RPMI7951 (cell line): ENCODE measurements around the gene LASP1NB.
"Not testable (repeated sequence)": the region's sequence is repeated elsewhere in the genome, so short reads cannot be mapped to it uniquely, and the experiment has no call there.

Source experiments
- DNase-seq: peaks from one replicate; pipeline ENCODE4 v3.0.0-alpha.2; 2012; ENCODE audit warnings: low read depth

LASP1NB gene

DNA sequence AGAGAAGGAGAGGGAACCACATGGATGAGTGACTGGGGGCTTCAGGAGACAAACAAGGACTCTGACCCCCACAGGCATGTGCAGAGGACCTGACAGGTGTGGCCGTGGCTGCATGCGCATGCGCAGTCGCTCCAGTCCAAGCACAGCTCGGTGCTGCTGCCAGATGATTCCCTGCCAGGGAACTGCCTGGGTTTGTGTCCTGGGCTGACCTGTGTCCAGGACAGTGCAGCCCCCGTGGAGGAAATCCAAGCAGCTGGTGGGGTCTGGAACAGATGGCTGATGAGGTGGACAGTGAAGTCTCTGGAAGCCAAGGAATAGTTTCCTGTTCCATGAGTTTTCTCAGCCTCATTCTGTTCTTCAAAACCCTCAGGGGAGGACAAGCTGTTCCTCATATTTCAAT is 28.2 kb upstream of the LASP1NB start:
- peak; percentile 23 for DNase-seq

DNA sequence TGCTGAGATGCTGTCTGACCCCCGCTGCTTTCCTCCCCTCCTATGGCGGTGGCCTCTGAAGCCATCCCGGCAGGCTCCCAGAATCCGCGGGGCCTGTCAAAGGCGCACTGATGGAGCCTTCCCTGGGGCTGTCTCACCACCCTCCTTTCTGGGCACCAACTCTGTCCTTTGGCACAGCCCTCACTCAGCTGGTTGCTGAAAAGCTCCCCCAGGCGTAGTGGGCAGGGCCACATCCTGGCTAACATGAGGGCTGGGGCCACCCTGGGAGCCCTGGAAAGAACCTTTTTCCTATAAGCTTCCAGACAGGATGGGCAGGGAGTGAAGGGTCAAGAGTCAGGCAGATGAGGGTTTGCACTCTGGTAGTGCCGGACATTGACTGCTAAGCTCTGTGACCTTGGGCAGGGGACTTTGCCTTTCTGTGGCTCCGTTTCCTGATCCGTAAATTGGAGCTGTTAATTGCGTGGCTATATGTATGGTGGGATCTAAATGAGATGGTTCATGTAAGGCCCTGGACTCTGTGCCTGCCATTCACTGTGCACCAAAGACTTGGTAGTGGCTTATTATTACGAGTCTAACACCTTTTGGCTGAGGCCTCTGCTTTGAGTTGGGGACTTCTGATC is 27.6 kb upstream of the LASP1NB start:
- peak; percentile 30 for DNase-seq

DNA sequence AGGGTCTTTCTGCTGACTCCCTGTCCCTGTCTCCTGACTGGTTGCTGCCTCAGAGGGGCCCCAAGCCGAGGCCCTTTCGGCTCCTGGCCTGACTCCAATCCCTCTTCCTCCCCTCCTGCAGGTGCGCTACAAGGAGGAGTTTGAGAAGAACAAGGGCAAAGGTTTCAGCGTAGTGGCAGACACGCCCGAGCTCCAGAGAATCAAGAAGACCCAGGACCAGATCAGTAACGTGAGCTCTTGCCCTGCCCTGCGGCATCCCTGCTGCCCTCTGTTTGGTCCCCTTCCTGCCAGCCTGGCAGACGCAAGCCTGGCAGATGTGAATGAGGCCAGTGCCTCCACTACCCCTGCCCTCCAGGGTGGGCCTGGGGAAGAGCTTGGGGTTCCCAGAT is 27.1 kb upstream of the LASP1NB start:
- no peak for DNase-seq

DNA sequence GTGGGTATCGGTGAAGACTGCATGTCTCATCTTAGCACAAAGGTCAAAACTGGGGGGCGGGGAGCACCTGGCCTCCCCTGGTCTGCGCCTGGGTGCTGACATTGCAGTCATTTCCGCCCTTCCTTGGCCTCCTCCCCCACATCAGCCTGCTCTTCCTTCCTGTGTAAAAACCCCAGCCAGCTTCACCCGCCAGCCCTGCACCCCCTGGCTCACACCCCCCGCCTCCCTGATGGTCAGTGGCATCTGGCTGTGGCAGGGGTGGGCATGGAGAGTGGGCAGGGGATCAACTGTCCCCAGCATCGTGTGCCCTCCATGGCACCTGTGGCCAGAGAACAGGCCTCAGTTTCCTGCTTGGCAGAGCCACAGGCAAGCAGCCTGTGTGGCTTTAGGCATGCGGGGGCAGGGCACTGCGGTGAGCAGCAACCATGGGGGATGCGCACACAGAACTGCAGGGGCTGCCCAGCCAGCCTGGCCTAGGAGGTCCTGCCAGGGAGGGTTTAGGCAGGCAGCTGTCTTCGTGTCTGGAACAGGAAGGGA is 26.5 kb upstream of the LASP1NB start:
- no peak for DNase-seq

DNA sequence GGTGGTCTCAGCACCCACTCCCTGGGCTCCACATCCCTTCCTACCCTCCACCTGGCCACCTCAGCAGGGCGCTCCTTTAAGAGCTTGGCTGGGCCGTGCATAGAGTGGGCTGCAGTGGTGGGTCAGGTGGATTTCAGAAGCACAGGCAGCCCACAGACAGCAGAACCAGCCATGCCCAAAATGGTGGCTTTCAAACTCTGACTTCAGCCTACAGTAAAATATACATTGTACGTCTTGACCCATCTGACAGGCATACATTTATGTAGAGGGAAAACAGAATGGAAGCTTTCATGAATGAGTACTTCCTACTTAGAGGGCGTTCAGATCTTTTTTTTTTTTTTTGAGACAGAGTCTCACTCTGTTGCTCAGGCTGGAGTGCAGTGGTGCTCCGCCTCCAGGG is 26.0 kb upstream of the LASP1NB start:
- DNase-seq: no peak

DNA sequence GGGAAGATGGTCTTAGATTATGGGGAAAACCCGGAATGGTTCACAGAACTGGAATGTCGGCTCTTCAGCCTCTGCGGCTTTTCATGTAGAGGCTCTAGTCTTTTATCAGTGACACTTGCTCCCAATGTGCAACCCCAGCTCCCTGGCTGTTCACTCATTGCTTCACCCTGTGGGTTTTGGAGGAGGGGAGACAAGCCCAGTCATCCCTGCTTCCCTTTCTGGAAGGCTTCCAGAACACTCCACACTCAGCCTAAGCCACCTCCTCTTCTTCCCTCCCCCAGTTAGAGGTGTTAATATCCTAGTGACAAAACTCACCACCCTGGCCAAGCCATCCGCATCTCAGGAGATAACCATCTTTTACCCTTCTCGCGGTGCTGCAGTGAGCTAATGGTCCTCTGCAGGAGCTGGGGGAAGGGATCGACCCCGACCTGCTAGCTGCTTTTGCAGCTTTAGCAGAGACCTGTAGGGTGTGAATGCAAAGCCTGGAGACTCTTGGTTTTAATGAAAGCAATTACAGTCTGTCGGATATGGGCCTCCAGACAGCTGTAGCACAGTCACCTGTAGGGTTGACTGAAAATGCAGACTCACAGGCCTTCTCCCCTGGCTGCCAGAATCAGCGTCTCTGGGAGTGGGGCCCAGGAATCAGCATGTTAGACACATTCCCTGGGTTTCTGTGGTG is 24.3 kb upstream of the LASP1NB start:
- DNase-seq: peak; percentile 98

DNA sequence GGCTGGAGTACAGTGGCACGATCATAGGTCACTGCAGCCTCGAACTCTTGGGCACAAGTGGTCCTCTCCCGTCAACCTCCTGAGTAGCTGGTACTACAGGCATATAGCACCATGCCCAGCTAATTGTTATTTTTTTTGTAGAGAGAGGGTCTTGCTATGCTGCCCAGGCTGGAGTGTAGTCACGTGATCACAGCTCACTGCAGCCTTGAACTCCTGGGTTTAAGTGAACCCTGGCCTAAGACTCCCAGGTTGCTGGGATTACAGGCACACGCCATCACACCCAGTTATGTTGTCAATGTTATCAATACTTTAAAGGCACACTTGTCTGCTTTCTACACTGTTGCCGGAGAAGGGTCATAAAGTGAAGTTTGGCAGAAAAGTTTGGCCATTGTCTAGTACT is 22.0 kb upstream of the LASP1NB start:
- DNase-seq: no peak

DNA sequence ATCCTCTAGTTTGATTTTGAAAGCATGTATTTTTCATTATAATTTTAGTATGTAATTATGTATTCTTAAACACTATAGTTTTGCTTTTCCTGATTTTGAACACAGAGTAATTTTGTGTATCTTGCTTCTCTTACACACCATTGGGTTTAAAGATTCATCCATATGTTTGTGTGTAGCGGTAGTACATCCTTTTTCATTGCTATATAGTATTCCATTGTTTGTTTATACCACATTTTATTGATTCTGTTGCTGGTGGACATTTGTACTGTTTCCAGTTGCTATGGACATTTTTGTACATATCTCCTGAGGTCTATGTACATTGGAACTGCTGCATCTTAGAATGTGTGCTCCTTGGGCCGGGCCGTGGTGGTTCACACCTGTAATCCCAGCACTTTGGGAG is 20.5 kb upstream of the LASP1NB start:
- DNase-seq: no peak

DNA sequence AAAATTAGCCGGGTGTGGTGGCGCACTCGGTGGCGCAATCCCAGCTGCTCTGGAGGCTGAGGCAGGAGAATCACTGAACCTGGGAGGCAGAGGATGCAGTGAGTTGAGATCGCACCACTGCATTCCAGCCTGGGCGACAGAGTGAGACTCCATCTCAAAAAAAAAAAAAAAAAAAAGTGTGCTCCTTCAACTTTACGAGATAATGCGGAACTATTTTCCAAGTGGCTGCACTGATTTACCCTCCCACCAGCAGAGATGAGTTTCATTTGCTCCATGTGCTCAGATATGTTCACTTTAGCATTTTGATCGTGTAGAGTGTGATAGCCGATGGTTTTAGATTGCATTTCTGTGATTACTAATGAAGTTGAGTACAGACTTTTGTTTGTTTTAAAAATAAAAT is 20.0 kb upstream of the LASP1NB start:
- DNase-seq: no peak

DNA sequence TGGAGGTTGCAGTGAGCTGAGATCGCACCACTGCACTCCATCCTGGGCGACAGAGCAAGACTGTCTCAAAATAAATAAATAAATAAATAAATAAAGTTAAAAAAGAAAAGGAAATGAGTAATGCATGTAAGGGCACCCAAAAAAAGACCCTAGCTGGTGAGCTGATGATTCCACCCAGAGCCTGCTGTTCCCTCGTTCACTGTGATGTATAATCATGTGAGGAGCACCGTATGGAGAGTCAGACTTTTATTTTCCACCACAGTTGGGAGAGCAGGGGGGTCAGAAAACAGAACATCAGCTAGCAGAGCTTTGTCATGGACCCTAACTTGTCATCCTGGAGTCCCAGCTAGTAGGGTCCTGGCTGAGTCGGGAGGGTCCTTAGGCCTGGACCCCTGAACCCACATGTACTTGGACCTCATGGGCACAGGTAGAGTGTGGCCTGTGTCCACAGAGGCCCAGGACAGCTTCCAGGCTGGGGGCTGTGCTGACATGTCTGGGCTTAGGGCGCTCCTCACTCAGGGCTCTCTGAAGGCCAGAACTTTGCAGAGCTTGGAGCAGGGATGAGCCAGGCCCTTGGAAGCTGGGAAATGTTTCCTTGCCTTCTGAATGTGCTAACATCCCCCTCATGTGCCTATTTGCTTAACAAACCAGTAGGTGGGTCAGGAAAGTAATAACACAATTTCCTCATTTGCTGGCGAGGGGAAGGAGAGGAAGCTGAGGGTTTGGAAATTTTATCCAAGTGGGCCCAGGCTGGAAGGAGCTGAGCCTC is 18.8 kb upstream of the LASP1NB start:
- no peak for DNase-seq

DNA sequence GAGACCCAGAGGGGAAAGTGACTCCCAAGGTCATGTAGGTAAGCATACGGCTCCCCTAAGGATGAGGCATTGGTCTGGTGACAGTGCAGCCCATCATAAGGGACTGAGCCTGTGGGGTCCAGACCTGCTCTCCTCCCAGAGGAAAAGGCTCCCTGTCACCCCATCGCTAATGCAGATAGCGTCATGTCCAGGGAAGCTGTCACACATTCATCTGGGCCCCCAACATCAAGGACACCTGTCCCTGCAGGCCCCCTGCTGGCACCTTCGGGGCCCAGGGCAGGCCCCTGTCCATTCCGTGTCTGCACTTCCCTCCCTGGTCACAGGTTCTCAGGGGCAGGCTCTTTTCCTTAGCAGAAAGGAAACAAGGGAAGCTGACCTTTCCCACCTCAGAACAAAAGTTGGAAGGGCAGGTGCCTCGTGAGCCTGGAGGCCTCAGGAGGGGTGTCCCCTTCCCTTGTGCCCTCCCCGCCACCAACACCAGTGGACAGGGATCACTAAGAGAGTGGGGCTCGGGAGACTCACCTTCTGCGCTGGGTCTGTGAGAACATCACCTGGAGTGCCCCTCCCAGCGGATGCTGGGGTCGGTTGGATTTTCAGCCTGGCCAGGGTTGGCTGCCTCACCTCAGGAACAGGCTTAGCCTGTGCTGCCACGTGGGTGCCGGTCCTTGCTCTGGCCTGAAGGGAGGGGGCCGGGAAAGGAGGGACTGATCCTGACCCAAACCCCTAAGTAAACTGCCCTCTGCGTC is 17.3 kb upstream of the LASP1NB start:
- DNase-seq: no peak

DNA sequence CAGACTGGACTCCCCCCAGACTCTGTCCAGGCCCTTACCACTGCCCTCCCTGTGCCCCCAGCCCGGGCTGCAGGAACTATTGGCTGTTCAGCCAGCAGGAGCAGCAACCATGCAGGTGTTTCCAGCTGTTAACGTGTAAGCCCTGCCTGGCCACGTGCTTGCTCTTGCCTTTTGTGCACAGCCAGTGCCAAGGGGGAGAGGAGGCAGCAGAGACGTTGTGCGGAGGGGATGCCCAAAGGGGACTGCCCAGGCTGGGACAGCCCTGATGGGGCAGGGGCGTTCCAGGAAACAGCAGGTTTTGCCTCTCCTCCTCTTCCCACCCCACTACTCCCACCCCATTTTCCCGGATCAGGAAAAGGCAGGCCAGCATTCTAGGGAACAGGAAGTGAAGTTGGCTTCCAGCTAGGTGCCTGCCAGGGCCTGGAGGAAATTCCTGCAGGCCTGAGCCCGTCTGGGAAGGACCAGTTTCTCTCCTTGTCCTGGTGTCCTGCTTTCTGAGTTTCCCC is 16.7 kb upstream of the LASP1NB start:
- DNase-seq: no peak

DNA sequence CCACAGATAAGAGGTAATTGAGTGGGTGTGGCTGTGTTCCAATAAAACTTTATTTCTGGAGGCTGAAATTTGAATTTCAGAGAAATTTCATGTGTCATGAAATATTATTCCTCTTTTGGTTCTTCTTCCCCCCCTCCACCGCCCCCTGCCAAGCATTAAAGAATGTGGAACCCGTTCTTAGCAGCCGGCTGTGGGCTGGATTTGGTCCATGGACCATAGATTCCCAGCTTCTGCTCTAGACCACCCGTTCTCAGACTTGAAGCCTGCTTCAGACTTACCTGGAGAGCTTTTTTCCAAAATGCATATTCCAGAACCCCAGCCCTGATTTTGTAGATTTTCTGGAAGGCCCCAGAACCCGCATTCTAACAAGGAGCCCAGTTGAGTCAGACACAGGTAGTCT is 15.1 kb upstream of the LASP1NB start:
- no peak for DNase-seq

DNA sequence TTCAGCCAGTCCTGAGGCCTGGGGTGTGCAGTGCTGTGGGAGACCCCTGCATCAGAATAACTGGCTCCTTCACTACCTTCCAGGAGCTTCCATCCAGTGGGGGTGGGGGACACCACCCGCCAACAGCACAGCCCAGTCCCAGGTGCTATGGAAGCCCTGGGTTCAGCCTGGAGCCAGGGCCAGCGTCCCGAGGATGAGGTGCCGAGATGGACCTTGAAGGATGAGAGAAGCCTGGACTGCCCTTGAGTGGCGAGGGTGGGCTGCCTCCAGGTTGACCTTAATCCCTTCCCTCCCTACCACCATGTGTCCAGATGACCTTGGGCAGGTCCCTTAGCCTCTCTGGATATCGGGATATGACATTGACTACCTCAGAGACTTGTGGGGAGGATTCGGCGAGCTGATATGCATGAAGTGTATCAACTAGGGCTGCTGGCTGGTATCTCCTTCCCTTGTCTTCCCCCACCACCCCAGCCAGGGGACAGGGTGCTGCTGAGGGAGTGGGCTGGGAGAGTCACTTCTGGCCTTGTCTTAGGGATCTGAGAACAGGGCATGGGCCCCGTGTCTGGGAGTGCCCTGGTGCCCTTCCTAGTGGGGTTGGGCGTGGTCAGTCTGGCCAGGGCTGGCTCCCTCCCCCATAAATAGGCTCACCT is 14.2 kb upstream of the LASP1NB start:
- no peak for DNase-seq

DNA sequence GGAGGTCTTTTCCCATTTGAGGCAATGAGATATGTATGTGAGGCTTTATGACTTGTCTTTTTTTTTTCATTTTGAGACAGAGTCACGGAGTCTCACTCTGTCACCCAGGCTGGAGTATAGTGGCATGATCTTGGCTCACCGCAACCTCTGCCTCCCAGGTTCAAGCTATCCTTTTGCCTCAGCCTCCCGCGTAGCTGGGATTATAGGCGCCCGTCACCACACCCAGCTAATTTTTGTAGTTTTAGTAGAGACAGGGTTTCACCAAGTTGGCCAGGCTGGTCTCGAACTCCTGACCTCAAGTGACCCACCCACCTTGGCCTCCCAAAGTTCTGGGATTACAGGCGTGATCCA is 13.7 kb upstream of the LASP1NB start:
- DNase-seq: not testable (repeated sequence)

DNA sequence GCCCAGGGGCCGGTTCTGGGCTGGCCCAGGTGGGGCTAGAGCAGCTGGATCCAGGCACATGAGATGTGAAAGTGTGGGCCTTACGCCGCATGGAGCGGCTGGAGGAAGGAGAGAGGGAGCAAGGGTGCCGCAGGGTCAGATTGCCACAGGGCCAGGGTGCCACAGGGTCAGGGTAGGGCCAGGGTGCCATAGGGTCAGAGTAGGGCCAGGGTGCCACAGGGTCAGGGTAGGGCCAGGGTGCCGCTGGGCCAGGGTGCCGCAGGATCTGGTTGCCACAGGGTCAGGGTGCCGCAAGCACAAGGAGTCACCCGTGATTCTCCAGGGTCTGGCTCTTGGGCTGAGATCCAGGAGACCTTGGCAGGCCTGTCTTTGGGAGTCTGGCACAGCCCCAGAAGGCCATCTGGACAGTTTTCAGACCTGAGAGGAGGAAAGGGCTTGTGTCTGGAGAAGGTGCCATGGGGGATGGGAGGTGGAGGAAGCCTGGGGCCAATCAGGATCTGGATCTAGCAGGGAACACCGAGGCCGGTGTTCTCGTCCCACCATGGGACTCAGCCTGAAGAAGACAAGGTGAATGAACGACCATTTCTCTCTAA is 13.1 kb upstream of the LASP1NB start:
- peak; percentile 41 for DNase-seq

DNA sequence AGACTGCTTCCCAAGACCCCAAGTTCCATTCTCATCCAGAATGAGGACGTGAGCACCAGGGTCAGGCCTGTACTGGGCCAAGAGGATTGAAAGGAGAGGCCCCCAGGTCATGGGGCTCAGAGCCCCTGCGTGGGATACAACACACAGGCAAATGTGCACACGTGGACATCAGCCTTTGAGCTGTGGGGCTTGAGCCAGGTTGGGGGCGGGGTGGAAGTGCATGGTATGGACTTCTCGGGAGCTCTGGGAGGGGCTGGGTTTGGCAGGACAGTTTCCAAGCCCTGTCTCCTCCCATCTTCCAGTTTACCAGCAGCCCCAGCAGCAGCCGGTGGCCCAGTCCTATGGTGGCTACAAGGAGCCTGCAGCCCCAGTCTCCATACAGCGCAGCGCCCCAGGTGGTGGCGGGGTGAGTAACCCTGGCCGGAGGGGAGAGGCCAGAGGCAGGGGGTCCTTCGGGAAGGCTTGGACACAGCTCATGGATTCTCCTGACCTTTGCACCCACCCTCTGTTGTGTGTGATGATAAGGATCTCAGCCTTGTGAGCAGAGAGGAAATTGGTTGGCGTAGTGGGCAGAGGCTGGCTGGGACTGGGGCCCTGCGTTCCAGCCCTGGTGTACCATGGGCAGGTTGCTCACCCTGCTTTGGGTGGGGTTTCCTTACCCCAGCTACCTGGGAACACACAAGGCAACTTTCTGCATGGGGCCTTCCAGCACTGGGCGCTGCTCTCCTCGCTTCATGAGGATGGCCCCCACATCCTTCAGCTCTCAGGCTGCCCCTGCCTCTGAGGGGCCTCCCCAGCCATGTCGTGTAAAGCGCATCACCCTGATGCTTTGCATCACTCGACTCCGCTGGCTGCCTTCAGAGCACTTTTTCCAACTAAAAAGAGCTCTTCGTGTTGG is 10.4 kb upstream of the LASP1NB start:
- DNase-seq: no peak

DNA sequence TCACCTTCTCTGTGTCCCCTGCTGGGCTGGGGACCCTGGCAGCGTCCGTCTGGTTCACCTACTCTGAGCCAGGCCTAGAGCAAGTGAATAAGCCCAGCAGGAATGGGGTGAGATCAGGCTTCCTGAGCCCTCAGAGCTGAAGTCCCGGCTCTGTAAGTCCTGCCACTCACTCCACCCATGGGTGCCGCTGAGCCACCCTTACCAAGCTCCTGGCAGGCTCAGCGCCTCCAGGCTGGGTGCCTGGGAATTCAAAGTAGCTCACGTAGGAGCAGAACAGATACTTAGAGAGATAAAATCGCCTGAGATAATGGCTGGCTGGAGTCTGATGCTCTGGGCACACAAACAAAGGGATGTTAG is 9.8 kb upstream of the LASP1NB start:
- no peak for DNase-seq

DNA sequence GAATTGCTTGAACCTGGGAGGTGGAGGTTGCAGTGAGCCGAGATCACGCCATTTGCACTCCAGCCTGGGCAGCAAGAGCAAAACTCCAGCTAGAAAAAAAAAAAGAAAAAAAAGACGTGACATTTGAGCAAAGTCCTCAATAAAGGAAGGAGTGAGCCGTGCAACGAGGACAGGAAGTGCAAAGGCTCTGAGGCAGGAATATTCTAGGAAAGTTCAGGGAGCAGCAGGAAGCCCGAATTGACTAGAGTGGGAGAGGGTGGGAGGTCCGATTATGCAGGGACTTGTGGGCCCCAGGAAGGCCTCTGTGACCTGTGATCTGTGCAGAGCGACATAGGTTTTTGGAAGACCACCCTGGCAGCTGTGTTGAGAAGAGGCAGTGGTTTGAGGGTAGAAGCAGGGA is 8.6 kb upstream of the LASP1NB start:
- no peak for DNase-seq

DNA sequence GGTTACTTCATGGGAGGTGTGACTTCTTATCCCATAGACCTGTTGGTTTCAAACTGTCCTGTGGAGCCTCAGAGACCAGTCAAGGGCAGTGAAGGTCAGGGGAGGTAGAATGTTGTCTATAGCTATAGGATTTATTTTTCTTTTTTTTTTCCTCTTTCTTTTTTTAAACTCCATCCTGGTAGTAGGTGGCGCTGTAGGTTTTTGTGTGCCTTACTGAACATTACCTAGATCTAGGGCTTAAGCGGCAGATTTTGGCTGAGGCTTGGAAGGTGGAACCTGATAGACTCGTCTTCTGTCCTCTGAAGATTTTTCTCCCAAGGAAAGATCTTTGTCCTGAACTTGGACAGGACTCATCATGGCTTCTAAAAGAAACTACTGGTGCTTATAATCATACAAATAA is 8.2 kb upstream of the LASP1NB start:
- no peak for DNase-seq
